GM23248 (cell line): ENCODE data around the gene TSPAN5. TPM values are rescaled to one million over a fixed set of nuclear protein-coding genes. Genes with fewer than 3 reads are reported as not detected.
"Not testable (repeated sequence)": the region's sequence is repeated elsewhere in the genome, so short reads cannot be mapped to it uniquely, and the experiment has no call there.

Source experiments
- DNase-seq: peaks from one replicate; pipeline ENCODE4 v3.0.0-alpha.2; 2015
- H2AFZ ChIP-seq: fragments of 200-600 bp; sonication (generic); 2 replicates; pipeline ENCODE4 v1.6.1; 2016; ENCODE audit warnings: antibody characterized with exemption
- H3F3A ChIP-seq: fragments of 200-600 bp; sonication (generic); 2 replicates; pipeline ENCODE4 v1.6.1; 2016; ENCODE audit warnings: mild to moderate bottlenecking, antibody characterized with exemption, mixed run types; ENCODE audit not compliant: insufficient read depth
- H3K27ac ChIP-seq: fragments of 200-600 bp; sonication (generic); 2 replicates; pipeline ENCODE4 v1.5.1; 2016; ENCODE audit warnings: mild to moderate bottlenecking
- H3K27me3 ChIP-seq: fragments of 200-600 bp; sonication (generic); replicated peaks from 2 replicates; pipeline ENCODE4 v1.6.1; 2016; ENCODE audit warnings: mild to moderate bottlenecking; ENCODE audit not compliant: insufficient read depth
- H3K36me3 ChIP-seq: fragments of 200-600 bp; sonication (generic); 2 replicates; pipeline ENCODE4 v1.6.1; 2016; ENCODE audit warnings: low read depth, mild to moderate bottlenecking
- H3K4me1 ChIP-seq: fragments of 200-600 bp; sonication (generic); 2 replicates; pipeline ENCODE4 v1.6.1; 2016; ENCODE audit warnings: mild to moderate bottlenecking; ENCODE audit not compliant: insufficient read depth
- H3K4me2 ChIP-seq: fragments of 200-600 bp; sonication (generic); one replicate; pipeline ENCODE4 v1.6.1; 2016; ENCODE audit warnings: mild to moderate bottlenecking; ENCODE audit not compliant: unreplicated experiment
- H3K4me3 ChIP-seq: fragments of 200-600 bp; sonication (generic); 2 replicates; pipeline ENCODE4 v1.5.1; 2016; ENCODE audit warnings: mild to moderate bottlenecking
- H3K79me2 ChIP-seq: fragments of 200-600 bp; sonication (generic); 2 replicates; pipeline ENCODE4 v1.6.1; 2016; ENCODE audit warnings: mild to moderate bottlenecking; ENCODE audit not compliant: insufficient read depth
- H3K9ac ChIP-seq: fragments of 200-600 bp; sonication (generic); 2 replicates; pipeline ENCODE4 v1.6.1; 2016; ENCODE audit warnings: mild to moderate bottlenecking
- H3K9me2 ChIP-seq: fragments of 200-600 bp; sonication (generic); 2 replicates; pipeline ENCODE4 v1.6.1; 2016; ENCODE audit warnings: mixed run types, mild to moderate bottlenecking, moderate library complexity; ENCODE audit not compliant: insufficient read depth
- H3K9me3 ChIP-seq: fragments of 200-600 bp; sonication (generic); one replicate; pipeline ENCODE4 v1.6.1; 2017; ENCODE audit warnings: low read depth
- H4K20me1 ChIP-seq: fragments of 200-600 bp; sonication (generic); 2 replicates; pipeline ENCODE4 v1.6.0; 2016; ENCODE audit not compliant: insufficient read depth
- EZH2 ChIP-seq: fragments of 200-600 bp; sonication (generic); IDR thresholded peaks from 2 replicates; pipeline ENCODE4 v1.6.1; 2018; ENCODE audit warnings: antibody characterized with exemption, mild to moderate bottlenecking; ENCODE audit not compliant: insufficient read depth, poor library complexity, severe bottlenecking
- EZH2phosphoT487 ChIP-seq: fragments of 200-600 bp; sonication (generic); IDR thresholded peaks from 2 replicates; pipeline ENCODE4 v1.6.1; 2018; ENCODE audit warnings: antibody characterized with exemption, moderate library complexity, mild to moderate bottlenecking, low read depth; ENCODE audit not compliant: insufficient read depth
- WGBS, 2 experiments: methylation state at CpG; one replicate each; pipeline ENCODE4 v1.1.6; 2015 to 2017; ENCODE audit warnings: low lambda C conversion rate in 2 of 2, low coverage in 1 of 2; ENCODE audit errors: missing lambda C conversion rate in 2 of 2; 5-methylcytosine and 5-hydroxymethylcytosine counted together
- in situ Hi-C: fragments of 300-500 bp; cut with MboI; formaldehyde crosslinking; loops from 2 replicates; pipeline ENCODE4 v1.15.0; 2020
- polyA plus RNA-seq: library from polyadenylated mRNA; unstranded; fragments of >200 nt; fragmentation: Nextera tagmentation; extraction: Ambion mirVana; gene quantifications from 2 replicates; pipeline ENCODE4 v1.2.1, GENCODE V29; 2016
- total RNA-seq: library from RNA; depleted of rRNA; stranded (reverse); fragments of >200 nt; shearing (Covaris generic); gene quantifications from 2 replicates; pipeline ENCODE4 v1.2.3, GENCODE V29; 2014

The TSPAN5 gene
- total and polyA plus RNA-seq, 2 experiments from 2014 or later, result 61.9 to 76.6 TPM

DNA sequence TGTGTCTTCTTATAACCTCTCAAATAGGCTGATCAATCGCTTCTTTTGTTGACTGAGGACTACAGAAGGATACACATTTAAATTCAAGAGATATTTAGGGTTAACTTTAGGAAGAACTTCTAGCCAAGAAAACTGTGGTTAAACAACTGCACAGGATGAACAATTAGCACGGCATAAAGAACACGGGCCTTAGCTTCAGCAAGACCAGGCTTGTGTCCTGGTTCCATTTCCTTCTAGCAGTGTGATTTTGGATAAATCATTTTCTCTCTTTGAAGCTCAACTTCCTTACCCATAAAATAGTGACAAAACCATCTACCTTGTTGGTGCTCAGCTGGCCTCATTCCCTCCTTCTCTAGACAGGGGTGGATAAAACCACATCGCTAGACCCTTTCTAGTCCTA is 117.6 kb downstream of the TSPAN5 start:
- H3K9ac ChIP-seq, result no peak overlapping the region
- no peaks in the 10 kb centered on the region for H3K36me3 ChIP-seq
- in situ Hi-C loops, result no loop called here
- 80 to 93% methylated on average over 4 of the region's 4 CpGs for WGBS, 2 experiments
- H3K4me2 ChIP-seq, result no peak overlapping the region
- no peaks in the 10 kb centered on the region for H3K9me2 ChIP-seq
- H3K79me2 ChIP-seq, result peaks cover 99% of the 10 kb centered on the region
- H4K20me1 ChIP-seq, result no peaks in the 10 kb centered on the region
- no peaks in the 10 kb centered on the region for H3K27me3 ChIP-seq
- H2AFZ ChIP-seq, result no peak overlapping the region
- H3K9me3 ChIP-seq, result no peaks in the 10 kb centered on the region
- H3K27ac ChIP-seq, result no peak overlapping the region
- DNase-seq, result no peak
- peaks cover 15% of the 10 kb centered on the region for H3F3A ChIP-seq
- no peak overlapping the region for H3K4me3 ChIP-seq
- no peak for TF ChIP-seq EZH2
- TF ChIP-seq EZH2phosphoT487, result no peak
- no peaks in the 10 kb centered on the region for H3K4me1 ChIP-seq

GRCh38 chr4:98539741-98540140 is 118.7 kb downstream of the TSPAN5 start:
- no peak overlapping the region for H3K4me3 ChIP-seq
- no peak overlapping the region for H2AFZ ChIP-seq
- no peak overlapping the region for H3K9ac ChIP-seq
- no peaks in the 10 kb centered on the region for H4K20me1 ChIP-seq
- H3K27ac ChIP-seq, result no peak overlapping the region
- DNase-seq, result no peak
- H3K27me3 ChIP-seq, result no peaks in the 10 kb centered on the region
- 98% methylated on average over 4 to 5 of the region's 5 CpGs for WGBS, 2 experiments
- no peaks in the 10 kb centered on the region for H3K9me2 ChIP-seq
- in situ Hi-C loops, result no loop called here
- H3K9me3 ChIP-seq, result no peaks in the 10 kb centered on the region
- peaks cover 99% of the 10 kb centered on the region for H3K79me2 ChIP-seq
- H3F3A ChIP-seq, result peaks cover 5% of the 10 kb centered on the region; the same call in 1 of the 2 replicates
- H3K4me2 ChIP-seq, result no peak overlapping the region
- H3K36me3 ChIP-seq, result no peaks in the 10 kb centered on the region
- no peaks in the 10 kb centered on the region for H3K4me1 ChIP-seq
- TF ChIP-seq EZH2 (no peak), EZH2phosphoT487 (no peak)

GRCh38 chr4:98539299-98539698 is 119.1 kb downstream of the TSPAN5 start:
- WGBS, 2 experiments, result 100% methylated on average over 1 of the region's 1 CpG
- Histone ChIP-seq H3K36me3 (no peaks in the 10 kb centered on the region), H3K4me2 (no peak overlapping the region), H3K9me2 (no peaks in the 10 kb centered on the region), H3K27me3 (no peaks in the 10 kb centered on the region), H3F3A (0 out of 2 replicates have a peak, but pooled peaks cover 5% of the 10 kb centered on the region), H2AFZ (no peak overlapping the region), H3K4me1 (no peaks in the 10 kb centered on the region), H3K9ac (no peak overlapping the region), H3K79me2 (peaks cover 99% of the 10 kb centered on the region), H3K9me3 (no peaks in the 10 kb centered on the region), H3K4me3 (no peak overlapping the region), H4K20me1 (no peaks in the 10 kb centered on the region), H3K27ac (no peak overlapping the region)
- in situ Hi-C loops, result no loop called here
- DNase-seq, result no peak
- no peak for TF ChIP-seq EZH2phosphoT487
- TF ChIP-seq EZH2, result no peak

GRCh38 chr4:98536631-98537030 is 121.8 kb downstream of the TSPAN5 start:
- no peak for DNase-seq
- TF ChIP-seq EZH2phosphoT487 (no peak), EZH2 (no peak)
- no peak overlapping the region for H3K4me2 ChIP-seq
- H3K9me3 ChIP-seq, result no peaks in the 10 kb centered on the region
- H3K4me1 ChIP-seq, result no peaks in the 10 kb centered on the region
- no peak overlapping the region for H3K9ac ChIP-seq
- H4K20me1 ChIP-seq, result no peaks in the 10 kb centered on the region
- 95 to 96% methylated on average over 11 of the region's 11 CpGs for WGBS, 2 experiments
- peaks cover 98% of the 10 kb centered on the region for H3K79me2 ChIP-seq
- no peak overlapping the region for H3K27ac ChIP-seq
- H2AFZ ChIP-seq, result no peak overlapping the region
- H3F3A ChIP-seq, result peaks cover 12% of the 10 kb centered on the region; the same call in 1 of the 2 replicates
- no peaks in the 10 kb centered on the region for H3K36me3 ChIP-seq
- in situ Hi-C loops, result no loop called here
- no peak overlapping the region for H3K4me3 ChIP-seq
- H3K9me2 ChIP-seq, result no peaks in the 10 kb centered on the region
- H3K27me3 ChIP-seq, result no peaks in the 10 kb centered on the region

GRCh38 chr4:98534146-98534545 is 124.3 kb downstream of the TSPAN5 start:
- H4K20me1 ChIP-seq, in situ Hi-C loops, DNase-seq, H3K9me2 ChIP-seq, H3K36me3 ChIP-seq, H3K4me3 ChIP-seq, H3K9ac ChIP-seq, H3K4me2 ChIP-seq, H2AFZ ChIP-seq, H3K4me1 ChIP-seq, H3K9me3 ChIP-seq, H3K27ac ChIP-seq, H3K27me3 ChIP-seq: not testable (repeated sequence)
- WGBS, 2 experiments, result 81 to 93% methylated on average over 2 of the region's 2 CpGs
- Histone ChIP-seq H3F3A (peaks cover 12% of the 10 kb centered on the region; the same call in 1 of the 2 replicates), H3K79me2 (peaks cover 98% of the 10 kb centered on the region)
